GM13977 (cell line): ENCODE measurements around the gene MIOX.

Experiments
- DNase-seq: peaks from one replicate; pipeline ENCODE4 v3.0.0; 2012; ENCODE audit warnings: low spot score
- CTCF ChIP-seq: IDR thresholded peaks from 2 replicates; pipeline ENCODE4 v1.5.1; 2012; ENCODE audit warnings: mild to moderate bottlenecking, control low read depth; ENCODE audit not compliant: insufficient read depth; ENCODE audit errors: extremely low read depth, missing control alignments
- in situ Hi-C: fragments of 300-500 bp; cut with MboI; formaldehyde crosslinking; loops from one replicate; pipeline ENCODE4 v1.12.0; 2022; ENCODE audit warnings: low sequenced_read_pairs, low pct_unique_long_range_greater_than_20kb, mixed read lengths, inconsistent platforms; ENCODE audit not compliant: unreplicated experiment

MIOX gene

DNA sequence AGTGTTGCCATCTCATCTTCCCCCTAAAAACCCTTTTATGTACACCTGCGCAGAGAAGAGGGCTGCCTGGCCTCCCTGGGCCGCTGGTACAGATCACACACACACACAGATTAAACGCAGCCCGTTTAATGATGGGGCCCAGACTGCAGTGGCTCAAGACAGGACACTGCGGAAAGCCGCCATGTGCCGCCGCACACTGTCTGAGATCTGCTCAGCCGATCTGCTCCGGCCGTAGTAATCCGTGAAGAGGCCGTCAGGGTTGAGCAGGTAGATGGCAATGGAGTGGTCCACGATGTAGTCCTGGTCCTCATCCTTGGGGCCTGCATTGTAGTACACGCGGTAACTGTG lies 36.8 kb downstream of the MIOX start:
- in situ Hi-C loops: no loop called here
- no peak for TF ChIP-seq CTCF

DNA sequence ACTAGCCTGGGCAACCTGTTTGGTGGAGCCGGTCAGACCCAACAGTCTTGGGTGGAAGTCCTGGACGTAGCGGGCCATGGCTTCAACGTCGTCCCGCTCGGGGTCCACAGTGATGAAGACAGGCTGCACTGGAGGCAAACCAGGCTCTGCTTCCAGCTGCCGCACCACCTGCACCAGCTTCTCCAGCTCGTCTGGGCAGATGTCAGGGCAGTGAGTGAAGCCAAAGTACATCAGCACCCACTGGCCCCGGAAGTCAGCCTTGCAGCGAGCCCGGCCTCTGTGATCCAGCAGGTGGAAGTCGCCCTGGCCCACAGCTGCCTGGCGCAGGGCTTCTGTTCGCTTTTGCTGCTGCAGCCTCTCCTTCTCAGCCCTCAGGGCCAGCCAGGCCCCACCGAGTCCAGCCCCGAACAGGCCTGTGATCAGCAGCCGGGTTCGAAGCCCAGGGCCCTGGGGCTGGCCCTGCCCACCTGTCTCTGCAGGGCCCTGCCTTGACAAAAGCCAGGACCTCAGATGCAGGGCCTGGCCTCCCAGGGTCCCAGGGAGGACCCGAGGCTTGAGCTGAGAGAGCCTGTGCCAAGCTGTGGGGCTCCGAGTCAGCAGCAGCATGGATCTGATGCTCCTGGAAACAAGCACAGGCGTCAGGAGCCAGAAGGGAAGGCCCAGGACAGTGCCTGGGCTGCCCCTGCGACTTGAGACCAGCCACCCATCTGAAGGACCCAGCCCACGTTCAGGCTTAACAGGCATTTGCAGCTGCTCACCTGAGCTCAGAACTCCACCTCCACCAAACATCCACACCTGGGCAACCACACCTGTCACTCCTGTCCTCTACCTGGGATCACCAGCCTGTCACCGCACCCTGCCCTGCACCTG lies 37.4 kb downstream of the MIOX start:
- no peak for DNase-seq
- in situ Hi-C loops: no loop called here
- no peak for TF ChIP-seq CTCF

More for the DNA sequence above, 36.8 kb downstream of the MIOX start:
- DNase-seq: no peak

DNA sequence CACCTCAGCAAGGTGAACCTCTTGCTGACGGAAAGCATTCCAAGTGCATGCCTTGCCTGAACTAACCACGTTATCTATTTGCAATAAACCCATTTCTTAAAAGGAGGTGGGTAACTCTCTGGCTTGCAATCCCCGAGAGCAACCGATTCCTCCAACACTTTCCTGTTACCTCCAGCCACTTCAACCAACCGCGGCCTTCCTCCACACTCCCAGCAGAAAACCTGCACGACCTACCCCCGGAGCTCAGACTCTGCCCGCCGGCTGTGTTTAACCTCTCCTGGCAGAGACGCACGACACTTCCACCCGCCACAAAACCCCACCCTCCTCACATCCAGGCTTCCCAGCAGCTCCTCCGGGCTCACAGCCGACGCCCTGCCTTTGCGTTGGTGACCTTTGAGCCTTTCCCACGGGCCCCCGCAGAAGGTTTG lies 38.0 kb downstream of the MIOX start:
- DNase-seq: no peak
- in situ Hi-C loops: no loop called here
- no peak for TF ChIP-seq CTCF

DNA sequence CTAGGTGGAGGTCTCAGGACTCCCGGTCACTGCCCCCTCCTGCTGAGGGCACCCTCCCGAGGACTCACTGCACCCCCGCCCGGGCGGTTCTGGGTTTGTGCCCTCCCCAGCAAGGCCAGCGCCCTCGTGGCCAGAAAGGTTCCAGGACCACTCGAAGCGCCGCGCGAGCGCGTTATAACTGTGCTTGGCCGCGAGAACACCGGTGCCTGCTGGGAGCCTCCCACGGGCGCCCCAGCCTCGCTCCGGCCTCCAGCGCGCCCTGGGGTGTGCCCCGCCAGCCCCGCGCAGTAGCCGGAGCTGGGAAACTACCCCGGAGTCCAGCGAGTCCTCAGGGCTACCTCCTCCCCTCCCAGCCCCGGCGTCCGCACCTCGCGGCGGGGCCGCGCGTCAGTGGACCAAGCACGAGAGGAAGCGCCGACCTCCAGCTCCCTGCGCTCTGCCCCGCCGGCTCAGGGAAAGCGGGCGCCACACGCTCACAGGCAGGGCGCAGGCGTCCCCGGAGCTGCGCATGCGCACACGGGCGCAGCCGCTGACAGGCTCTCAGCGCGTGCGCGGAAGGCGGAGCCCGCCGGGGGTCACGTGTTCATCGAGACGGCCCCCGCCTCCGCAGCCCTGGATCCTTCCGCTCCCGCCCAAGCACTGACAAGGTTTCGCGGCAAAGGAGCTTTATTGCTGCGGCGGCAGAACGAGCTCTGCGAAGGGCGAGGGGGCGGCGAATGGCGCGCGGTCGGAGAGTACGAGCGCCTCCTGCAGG lies 38.6 kb downstream of the MIOX start, which contains the start of gene SCO2:
TSS of gene SCO2 (minus strand) at position 495 of the 754 bp plus-strand sequence. CDS start 1,187 bp downstream, outside the sequence.
- in situ Hi-C loops: no loop called here
- peak; percentile 72 for TF ChIP-seq CTCF
- DNase-seq: peak; percentile 99

DNA sequence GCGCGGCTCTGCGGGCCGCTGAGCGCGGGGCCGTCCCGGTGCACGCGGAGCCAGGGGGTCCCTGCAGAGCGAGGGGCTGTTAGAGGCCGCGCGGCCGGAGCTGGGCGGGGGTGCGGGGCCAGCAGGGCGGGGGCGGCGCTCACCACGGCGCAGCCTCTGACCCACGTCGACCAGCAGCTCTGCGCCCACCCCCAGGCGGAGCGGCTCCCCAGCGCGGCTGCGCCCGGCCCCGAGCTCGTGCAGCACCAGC lies 39.1 kb downstream of the MIOX start:
- in situ Hi-C loops: no loop called here
- no peak for DNase-seq
- no peak for TF ChIP-seq CTCF

GRCh38 chr22:50526108-50526833 lies 39.6 kb downstream of the MIOX start:
- peak; percentile 78 for TF ChIP-seq CTCF
- peak; percentile 93 for DNase-seq
- in situ Hi-C loops: no loop called here
